Fibroblast of lung (primary cell): ENCODE data around the gene WDR93.

Experiments used
- EZH2 ChIP-seq: IDR thresholded peaks from 2 replicates; pipeline ENCODE4 v1.5.1; 2012; ENCODE audit warnings: low read length, control low read depth, mild to moderate bottlenecking; ENCODE audit errors: missing control alignments
- TF ChIP-seq, protein P1 (sequence below), 2 donors: IDR thresholded peaks in 1 of 2; conservative IDR thresholded peaks in 1 of 2; 1 replicate in 1 of 2; 2 replicates in 1 of 2; pipeline ENCODE4 v1.5.1; 2011 to 2012; ENCODE audit warnings: low read length in 2 of 2, control low read depth in 1 of 2, inconsistent platforms in 1 of 2, low read depth in 1 of 2, mild to moderate bottlenecking in 1 of 2

- no peak for TF ChIP-seq EZH2
- TF ChIP-seq, protein P1, sequence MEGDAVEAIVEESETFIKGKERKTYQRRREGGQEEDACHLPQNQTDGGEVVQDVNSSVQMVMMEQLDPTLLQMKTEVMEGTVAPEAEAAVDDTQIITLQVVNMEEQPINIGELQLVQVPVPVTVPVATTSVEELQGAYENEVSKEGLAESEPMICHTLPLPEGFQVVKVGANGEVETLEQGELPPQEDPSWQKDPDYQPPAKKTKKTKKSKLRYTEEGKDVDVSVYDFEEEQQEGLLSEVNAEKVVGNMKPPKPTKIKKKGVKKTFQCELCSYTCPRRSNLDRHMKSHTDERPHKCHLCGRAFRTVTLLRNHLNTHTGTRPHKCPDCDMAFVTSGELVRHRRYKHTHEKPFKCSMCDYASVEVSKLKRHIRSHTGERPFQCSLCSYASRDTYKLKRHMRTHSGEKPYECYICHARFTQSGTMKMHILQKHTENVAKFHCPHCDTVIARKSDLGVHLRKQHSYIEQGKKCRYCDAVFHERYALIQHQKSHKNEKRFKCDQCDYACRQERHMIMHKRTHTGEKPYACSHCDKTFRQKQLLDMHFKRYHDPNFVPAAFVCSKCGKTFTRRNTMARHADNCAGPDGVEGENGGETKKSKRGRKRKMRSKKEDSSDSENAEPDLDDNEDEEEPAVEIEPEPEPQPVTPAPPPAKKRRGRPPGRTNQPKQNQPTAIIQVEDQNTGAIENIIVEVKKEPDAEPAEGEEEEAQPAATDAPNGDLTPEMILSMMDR (conservative IDR thresholded peaks at IDR 0.05 in 1 of 2, IDR thresholded peaks at IDR 0.05 in 1 of 2; ENCODE audit: low read depth in 1 of 2, low read length in 2 of 2) = no peak
Measured at GRCh38 chr15:89785774-89786140, 95.1 kb downstream of the WDR93 start.
